DMS79 treated with DMSO at 0.1 percent for 48 hours (cell line): ENCODE measurements around the gene FRMD1.

Source experiments
- DNase-seq: peaks from one replicate; lab custom pipeline; 2025; lab: John Stamatoyannopoulos, UW

The FRMD1 gene

GRCh38 chr6:168026925-168027324 lies 52.1 kb downstream of the FRMD1 start:
- no peak for DNase-seq

GRCh38 chr6:168025831-168026710 lies 52.9 kb downstream of the FRMD1 start:
- no peak for DNase-seq

- no peak for DNase-seq
Observed at GRCh38 chr6:168024951-168025510, 54.0 kb downstream of the FRMD1 start.

GRCh38 chr6:168022488-168023321 lies 56.3 kb downstream of the FRMD1 start:
- DNase-seq, result no peak

GRCh38 chr6:168021581-168021980 lies 57.4 kb downstream of the FRMD1 start:
- DNase-seq, result no peak

- no peak for DNase-seq
Observed at GRCh38 chr6:168020242-168020641, 58.8 kb downstream of the FRMD1 start.

GRCh38 chr6:168018664-168019063 lies 60.3 kb downstream of the FRMD1 start:
- DNase-seq, result no peak

- peak; percentile 32 for DNase-seq
Observed at GRCh38 chr6:168017629-168018028, 61.4 kb downstream of the FRMD1 start.

GRCh38 chr6:168016721-168017525 lies 62.1 kb downstream of the FRMD1 start:
- DNase-seq, result no peak

- DNase-seq, result no peak
Observed at GRCh38 chr6:168016176-168016620, 62.8 kb downstream of the FRMD1 start.

GRCh38 chr6:168015482-168016175 lies 63.4 kb downstream of the FRMD1 start:
- DNase-seq, result no peak

GRCh38 chr6:168015009-168015408 lies 64.0 kb downstream of the FRMD1 start:
- no peak for DNase-seq

GRCh38 chr6:168014428-168014827 lies 64.6 kb downstream of the FRMD1 start:
- no peak for DNase-seq

GRCh38 chr6:168013250-168013915 lies 65.6 kb downstream of the FRMD1 start:
- no peak for DNase-seq

GRCh38 chr6:168012431-168013249 lies 66.4 kb downstream of the FRMD1 start:
- no peak for DNase-seq

- no peak for DNase-seq
Observed at GRCh38 chr6:168011291-168011690, 67.7 kb downstream of the FRMD1 start.

GRCh38 chr6:168009331-168009730 lies 69.7 kb downstream of the FRMD1 start:
- no peak for DNase-seq

- DNase-seq, result peak; percentile 33
Observed at GRCh38 chr6:168007592-168008338, 71.2 kb downstream of the FRMD1 start.

GRCh38 chr6:168005796-168006195 lies 73.2 kb downstream of the FRMD1 start:
- no peak for DNase-seq
